Endothelial cell of umbilical vein (primary cell): ENCODE data around the gene ZCWPW2.

Source experiments
- CTCF ChIP-seq, 2 donors: IDR thresholded peaks; 1 replicate in 1 of 2; 2 replicates in 1 of 2; pipeline ENCODE4 v1.5.1; 2011; ENCODE audit warnings: low read length in 2 of 2, mild to moderate bottlenecking in 2 of 2, moderate library complexity in 2 of 2, control low read depth in 1 of 2, inconsistent platforms in 1 of 2, low read depth in 1 of 2; ENCODE audit not compliant: insufficient read depth in 1 of 2; ENCODE audit errors: extremely low read depth in 1 of 2
- POLR2A ChIP-seq: IDR thresholded peaks from 2 replicates; pipeline ENCODE4 v1.6.1; 2012; ENCODE audit warnings: low read depth, mild to moderate bottlenecking, control low read depth, low read length
- POLR2AphosphoS5 ChIP-seq: IDR thresholded peaks from 2 replicates; pipeline ENCODE4 v1.6.1; 2012; ENCODE audit warnings: low read depth, mild to moderate bottlenecking, control low read depth, low read length, moderate library complexity; ENCODE audit not compliant: insufficient read depth

- TF ChIP-seq CTCF (IDR thresholded peaks at IDR 0.05; ENCODE audit: extremely low read depth in 1 of 2, insufficient read depth in 1 of 2, low read depth in 1 of 2, low read length in 2 of 2) (no peak), POLR2AphosphoS5 (no peak), POLR2A (no peak)
Measured at GRCh38 chr3:28564211-28564610, 215.7 kb downstream of the ZCWPW2 start.
